ENCODE measurements around the gene DAAM1.

Gene DAAM1

DNA sequence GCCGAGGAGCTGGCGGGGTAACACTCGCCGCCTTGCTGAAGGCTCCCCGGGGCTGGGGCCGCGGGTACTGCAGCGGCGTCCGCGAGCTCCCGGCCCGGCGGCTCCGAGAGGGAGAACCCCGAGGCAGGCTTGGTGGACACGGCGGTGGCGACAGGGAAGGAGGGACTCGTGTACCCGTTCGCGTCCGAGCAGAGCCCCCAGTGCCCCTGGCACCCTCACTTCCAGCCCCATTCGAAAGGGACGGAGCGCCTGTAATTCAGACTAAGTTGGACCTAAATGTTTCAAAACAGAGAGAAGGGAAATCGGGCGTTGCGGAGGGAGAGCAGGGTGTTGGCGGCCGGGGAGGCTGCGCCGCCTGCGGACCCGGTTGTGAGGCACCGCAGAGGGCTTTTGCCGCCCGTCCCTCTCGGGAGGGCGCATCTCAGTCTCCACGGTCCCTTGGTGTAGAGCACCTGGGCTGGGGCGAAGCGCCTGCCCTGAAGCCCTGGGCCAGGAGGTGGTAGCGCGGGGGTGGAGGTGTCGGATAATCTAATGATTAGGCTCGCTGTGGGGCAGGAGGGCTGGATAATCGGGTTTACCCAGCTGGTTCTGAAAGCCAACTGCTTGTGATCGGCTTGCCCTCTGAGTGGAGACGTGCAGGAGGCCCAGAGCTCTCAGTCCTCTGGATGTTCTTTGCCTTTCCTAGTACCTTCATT is 771 bp downstream of the DAAM1 start:
- DNase-seq: no peak

GRCh38 chr14:59189786-59190368 is 1.4 kb downstream of the DAAM1 start:
- peak; percentile 86 for DNase-seq

GRCh38 chr14:59190372-59190771 is 1.9 kb downstream of the DAAM1 start:
- DNase-seq: peak; percentile 40

GRCh38 chr14:59195912-59196311 is 7.4 kb downstream of the DAAM1 start:
- no peak for DNase-seq

- DNase-seq: no peak
These were observed 9.3 kb downstream of the DAAM1 start for GRCh38 chr14:59197695-59198262.

DNA sequence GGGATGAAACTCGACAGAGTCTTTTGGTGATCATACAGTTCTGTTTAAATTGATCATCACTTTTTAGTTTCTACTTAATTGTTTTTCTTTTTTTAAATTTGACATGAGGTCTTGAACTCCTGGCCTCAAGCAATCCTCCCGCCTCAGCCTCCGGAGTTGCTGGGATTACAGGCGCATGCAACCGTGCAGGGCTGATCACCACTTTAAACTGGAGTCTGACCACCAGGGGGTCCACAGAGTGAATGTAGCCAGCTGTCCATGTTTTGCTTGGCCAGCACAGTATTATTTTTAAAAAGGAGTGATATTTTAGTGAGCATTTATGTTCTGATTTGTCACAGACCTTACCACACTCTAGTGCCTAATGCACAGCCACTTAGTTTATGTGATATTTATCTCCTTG is 10.7 kb downstream of the DAAM1 start:
- no peak for DNase-seq

DNA sequence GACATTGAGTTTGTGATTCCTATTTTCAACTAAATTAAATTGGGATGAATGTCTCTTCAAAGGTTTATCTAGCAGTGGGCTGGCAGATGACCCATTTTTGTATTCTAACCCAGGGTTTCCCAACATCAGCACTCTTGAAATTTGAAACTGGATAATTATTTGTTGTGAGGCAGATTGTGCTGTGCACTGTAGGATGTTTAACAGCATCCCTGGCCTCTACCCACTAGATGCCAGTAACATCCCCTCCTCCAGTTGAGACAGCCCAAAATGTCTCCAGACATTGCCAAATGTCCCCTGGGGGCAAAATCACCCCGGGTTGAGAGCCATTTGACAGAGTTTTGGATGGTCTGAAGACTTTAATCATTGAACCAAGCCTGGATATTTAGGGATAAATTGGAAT is 11.1 kb downstream of the DAAM1 start:
- no peak for DNase-seq

GRCh38 chr14:59200195-59200594 is 11.7 kb downstream of the DAAM1 start:
- DNase-seq: no peak

DNA sequence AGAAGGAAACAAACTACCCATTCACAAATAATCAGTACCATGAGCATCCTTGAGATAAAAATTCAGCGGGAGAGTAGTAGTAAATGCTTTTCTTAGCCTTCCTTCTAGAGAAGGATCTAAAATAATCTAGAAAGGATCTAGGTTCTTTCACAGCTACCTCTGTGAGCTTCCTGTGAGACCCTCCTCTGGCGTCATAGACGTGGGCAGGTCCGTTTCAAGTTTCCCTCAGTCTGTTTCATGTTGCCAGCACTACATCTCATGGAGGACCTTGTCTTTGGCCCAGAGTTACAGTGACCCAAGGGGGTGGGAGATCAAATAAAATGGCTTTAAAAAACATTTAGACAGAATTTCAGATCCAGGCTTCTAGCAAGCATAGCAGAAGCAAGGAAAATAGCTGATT is 13.6 kb downstream of the DAAM1 start:
- no peak for DNase-seq

DNA sequence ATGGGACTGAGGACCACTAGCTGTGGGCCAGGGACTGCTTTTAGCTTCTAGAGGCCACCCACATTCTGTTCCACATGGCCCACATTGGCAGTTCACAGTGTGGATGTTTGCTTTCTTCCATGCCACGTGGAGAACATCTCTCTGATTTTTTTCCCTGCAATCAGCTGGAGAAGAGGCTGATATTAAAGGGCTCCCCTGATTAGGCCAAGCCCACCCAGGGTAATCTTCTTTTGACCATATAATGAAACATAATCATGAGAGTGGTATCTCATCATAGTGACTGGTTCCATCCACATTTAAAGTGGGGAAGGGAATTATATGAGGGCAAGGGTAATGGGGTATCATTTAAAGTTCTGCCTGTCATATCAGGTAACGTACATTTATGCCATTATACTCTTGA is 15.8 kb downstream of the DAAM1 start:
- no peak for DNase-seq

DNA sequence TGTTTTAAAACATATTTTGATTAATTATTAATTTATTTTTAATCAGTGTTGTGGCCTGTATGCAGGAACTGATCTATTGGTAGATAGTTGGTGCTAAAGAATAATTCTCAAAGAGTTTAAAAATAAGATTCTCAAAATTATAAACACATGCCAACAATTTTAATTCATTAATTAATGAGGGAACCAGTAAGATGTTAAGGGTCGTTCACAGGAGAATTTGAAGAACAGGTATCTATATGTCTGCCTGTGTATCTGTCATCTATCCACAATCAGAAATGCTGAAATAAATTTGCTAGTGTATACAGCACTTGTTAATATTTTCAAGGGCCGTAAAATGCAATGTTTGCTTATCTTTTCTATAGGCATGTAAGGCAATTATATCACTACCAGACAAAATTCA is 18.4 kb downstream of the DAAM1 start:
- DNase-seq: no peak

DNA sequence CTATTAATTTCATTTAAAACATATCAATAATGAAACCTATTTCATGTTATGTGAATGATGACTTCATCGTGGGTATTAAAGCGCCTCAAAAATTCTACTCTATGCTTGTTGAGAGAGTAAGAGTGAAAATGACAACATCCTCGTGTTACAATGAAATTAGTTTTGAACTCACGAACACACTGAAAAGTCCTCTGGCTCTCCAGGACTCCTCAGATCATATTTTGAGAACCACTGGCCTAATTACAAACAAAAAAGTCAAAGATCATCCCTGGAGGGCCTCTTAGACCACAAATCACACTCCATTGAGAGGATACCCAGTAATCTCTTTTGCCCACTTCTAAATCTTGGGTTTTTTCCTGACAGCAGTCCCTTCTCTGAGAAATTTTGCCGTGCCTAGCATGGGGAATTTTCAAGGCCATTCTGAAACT is 19.1 kb downstream of the DAAM1 start:
- no peak for DNase-seq

DNA sequence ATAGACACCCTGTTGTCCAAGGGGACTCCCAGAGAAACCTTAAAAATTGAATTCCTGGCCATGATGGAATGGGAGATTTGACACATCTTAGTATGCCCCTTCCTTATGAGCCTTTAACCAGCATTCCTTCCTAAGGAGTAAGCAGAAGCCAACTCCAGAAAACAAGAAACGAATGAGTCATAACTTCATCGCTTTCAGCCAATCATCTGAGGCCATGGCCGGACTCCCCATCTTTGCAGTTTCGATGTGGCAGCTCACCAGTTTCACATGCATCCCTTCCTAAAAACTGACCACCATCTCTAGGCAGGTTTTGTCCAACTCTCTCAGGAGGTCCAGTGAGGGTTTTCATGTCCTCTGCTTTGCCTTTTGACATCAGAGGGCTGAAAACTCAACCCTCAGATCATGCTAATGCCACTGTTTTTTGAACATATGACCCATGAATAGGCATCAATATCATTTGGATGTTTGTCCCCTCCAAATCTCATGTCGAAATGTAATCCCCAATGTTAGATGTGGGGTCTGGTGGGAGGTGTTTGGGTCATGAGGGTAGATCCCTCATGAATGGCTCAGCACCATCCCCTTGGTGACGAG is 19.9 kb downstream of the DAAM1 start:
- DNase-seq: no peak

DNA sequence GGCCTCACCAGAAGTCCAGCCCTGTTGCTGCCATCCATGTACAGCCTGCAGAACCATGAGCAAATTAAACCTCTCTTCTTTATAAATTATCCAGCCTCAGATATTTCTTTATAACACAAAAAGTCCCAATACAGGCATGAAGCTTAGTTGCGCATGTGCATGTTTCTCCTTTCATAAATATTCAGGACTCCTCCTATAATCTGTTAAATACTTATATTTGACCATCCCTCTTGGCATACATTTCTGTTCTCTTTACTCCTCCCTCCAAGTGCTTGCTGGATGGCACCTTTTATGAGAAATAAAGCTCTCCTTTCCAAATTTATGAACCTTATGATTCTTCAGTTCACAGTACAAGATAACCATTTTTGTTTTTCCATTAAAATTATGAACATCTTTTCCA is 20.5 kb downstream of the DAAM1 start:
- DNase-seq: no peak

DNA sequence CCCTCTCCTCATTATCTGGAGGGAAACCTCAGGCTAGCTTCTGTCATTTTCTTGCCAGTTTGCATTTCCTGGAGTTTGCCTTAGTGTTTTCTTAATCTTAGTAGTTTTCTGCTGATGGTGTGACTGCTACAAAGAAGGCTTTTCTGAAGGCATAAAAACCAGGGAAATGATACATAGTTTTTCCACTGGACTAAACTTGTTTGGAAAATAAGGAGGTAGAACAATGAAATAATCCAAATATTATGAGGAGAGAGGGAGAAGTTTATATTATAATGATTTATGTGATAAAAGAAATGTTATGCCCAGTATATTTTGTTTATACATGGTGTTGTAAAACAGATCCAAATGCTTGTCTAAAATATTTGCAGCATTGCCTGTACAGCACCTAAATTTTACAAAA is 22.2 kb downstream of the DAAM1 start:
- DNase-seq: no peak

DNA sequence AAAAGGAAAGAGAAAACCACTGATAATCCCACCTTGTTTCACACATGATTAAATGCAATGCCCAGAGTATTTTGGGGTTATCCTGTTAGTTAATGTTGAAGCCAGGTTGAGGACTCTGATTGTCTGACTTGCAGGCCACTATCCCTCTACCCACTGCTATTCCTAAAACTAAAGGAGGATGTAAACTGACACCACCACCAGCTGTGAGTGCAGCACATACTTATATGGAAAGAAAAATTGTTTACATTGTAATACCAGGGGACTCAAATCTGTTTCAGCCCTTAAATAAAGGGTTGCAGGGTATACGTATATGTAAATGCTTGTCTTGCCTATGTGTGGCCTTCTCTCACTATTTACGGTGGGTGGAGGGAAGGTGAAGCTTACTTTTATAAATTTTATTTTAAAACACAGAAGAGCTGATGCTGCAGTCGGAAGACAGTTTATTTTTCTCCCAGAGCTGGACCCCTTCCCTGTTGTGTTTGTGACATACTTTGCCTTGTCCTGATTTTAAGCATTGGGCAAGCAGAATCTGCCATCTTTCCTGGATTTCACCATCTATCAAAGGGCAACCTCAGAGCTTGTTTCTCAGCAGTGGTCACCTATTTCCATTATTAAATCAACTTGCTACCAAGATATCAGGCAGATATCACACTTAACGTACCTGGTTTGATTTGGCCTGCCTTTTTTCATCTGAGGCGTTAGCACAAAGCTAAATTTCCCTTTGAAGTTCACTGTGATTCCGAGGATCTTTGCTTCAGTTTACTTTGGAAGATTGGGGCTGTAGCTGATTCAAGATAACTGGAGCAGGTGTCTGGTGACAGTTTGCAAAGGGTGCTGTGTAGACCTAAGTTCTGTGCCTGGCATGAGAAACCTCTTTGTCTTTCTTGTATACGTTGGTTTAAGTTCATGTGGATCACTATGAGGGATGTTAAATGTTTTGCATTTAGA is 25.2 kb downstream of the DAAM1 start:
- peak; percentile 14 for DNase-seq

DNA sequence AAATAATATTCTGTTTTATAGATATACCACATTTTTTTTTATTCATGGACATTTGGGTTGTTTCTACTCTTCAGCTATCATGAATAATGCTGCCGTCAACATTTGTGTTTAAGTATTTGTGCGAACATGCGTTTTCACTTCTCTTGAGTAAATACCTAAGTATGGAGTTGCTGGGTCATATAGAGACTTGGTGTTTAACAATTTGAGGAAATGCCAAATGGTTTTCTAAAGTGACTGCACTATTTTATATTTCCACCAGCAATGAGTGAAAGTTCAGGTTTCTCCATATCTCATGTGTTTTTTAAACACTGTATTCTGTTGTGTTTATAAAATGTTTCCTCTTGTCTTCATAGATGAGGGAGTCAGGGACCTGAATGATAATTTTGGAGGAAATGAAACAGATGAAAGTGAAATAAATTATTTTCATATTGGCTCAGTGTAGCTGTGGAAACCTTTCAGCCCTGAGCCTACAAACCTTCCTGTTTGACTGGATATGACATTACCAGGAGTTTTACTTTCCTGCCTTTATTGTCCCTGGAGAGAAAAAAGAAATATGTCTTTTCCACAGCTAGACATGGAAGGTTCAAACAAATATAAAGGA is 26.3 kb downstream of the DAAM1 start:
- DNase-seq: no peak

GRCh38 chr14:59215322-59215721 is 26.9 kb downstream of the DAAM1 start:
- peak; percentile 47 for DNase-seq

GRCh38 chr14:59215757-59216156 is 27.3 kb downstream of the DAAM1 start:
- DNase-seq: no peak

DNA sequence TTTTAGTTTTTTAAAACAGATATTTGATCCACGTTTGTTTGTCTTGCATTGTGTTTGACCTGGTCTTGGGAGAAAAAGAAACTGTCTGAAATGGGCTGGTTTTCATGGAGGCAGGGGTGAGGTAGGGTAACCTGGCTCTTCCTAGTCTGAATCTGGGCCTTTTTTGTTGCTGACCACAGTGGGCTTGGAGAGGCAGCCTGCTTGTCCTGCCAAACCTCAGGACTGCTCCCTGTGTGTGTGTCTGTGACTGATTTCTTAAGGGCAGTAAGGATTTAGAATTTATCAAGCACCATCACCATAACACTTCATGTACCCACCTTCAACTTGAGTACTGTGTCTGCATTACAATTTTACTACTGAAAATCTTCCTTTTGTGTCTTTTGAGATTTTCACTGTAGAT is 28.5 kb downstream of the DAAM1 start:
- DNase-seq: no peak

GRCh38 chr14:59221568-59221967 is 33.1 kb downstream of the DAAM1 start:
- no peak for DNase-seq

GRCh38 chr14:59224341-59224740 is 35.9 kb downstream of the DAAM1 start:
- no peak for DNase-seq

- no peak for DNase-seq
These were observed 36.8 kb downstream of the DAAM1 start for GRCh38 chr14:59225281-59225680.

Data from NCI-H510A (cell line).